Measurements from ENCODE around the gene AP3S2.
"Not testable (repeated sequence)": the region's sequence is repeated elsewhere in the genome, so short reads cannot be mapped to it uniquely, and the experiment has no call there.

The AP3S2 gene

GRCh38 chr15:89893696-89894447 is at the start of gene AP3S2:
TSS of gene AP3S2 (minus strand) at chr15:89893994. CDS start at chr15:89893949, 45 bp downstream.
- H3K27ac Mint-ChIP-seq = peak within 1 kb of the TSS; percentile 89
- peaks cover 32% of the 10 kb centered on the region for H3K4me1 Mint-ChIP-seq (ENCODE audit: low read depth)
- H3K27me3 Mint-ChIP-seq (ENCODE audit: low read depth) = no peaks in the 10 kb centered on the region
- no peaks in the 10 kb centered on the region for H3K9me3 Mint-ChIP-seq
- peaks cover 12% of the 10 kb centered on the region for H3K36me3 Mint-ChIP-seq (ENCODE audit: low read depth)
- peak within 1 kb of the TSS; percentile 94 for H3K4me3 Mint-ChIP-seq

GRCh38 chr15:89939910-89940309 is 46.1 kb upstream of the AP3S2 start:
- H3K4me1 Mint-ChIP-seq (ENCODE audit: low read depth) = peaks cover 18% of the 10 kb centered on the region
- no peak overlapping the region for H3K27ac Mint-ChIP-seq
- H3K27me3 Mint-ChIP-seq (ENCODE audit: low read depth) = peaks cover 19% of the 10 kb centered on the region
- no peaks in the 10 kb centered on the region for H3K9me3 Mint-ChIP-seq
- no peak overlapping the region for H3K4me3 Mint-ChIP-seq
- no peaks in the 10 kb centered on the region for H3K36me3 Mint-ChIP-seq (ENCODE audit: low read depth)

GRCh38 chr15:89939377-89939776 is 45.6 kb upstream of the AP3S2 start:
- not testable (repeated sequence) for H3K4me3 Mint-ChIP-seq; H3K36me3 Mint-ChIP-seq (ENCODE audit: low read depth); H3K27ac Mint-ChIP-seq; H3K9me3 Mint-ChIP-seq
- peaks cover 18% of the 10 kb centered on the region for H3K4me1 Mint-ChIP-seq (ENCODE audit: low read depth)
- H3K27me3 Mint-ChIP-seq (ENCODE audit: low read depth) = peaks cover 21% of the 10 kb centered on the region

GRCh38 chr15:89937365-89938350 is 43.9 kb upstream of the AP3S2 start:
- Mint-ChIP-seq H3K9me3 (no peaks in the 10 kb centered on the region), H3K4me3 (no peak overlapping the region), H3K27ac (no peak overlapping the region)

GRCh38 chr15:89936786-89937265 is 43.0 kb upstream of the AP3S2 start:
- no peak overlapping the region for H3K27ac Mint-ChIP-seq

More at GRCh38 chr15:89937365-89938350, 43.9 kb upstream of the AP3S2 start:
- peaks cover 18% of the 10 kb centered on the region for H3K4me1 Mint-ChIP-seq (ENCODE audit: low read depth)
- peaks cover 28% of the 10 kb centered on the region for H3K27me3 Mint-ChIP-seq (ENCODE audit: low read depth)
- H3K36me3 Mint-ChIP-seq (ENCODE audit: low read depth) = no peaks in the 10 kb centered on the region

GRCh38 chr15:89936051-89936785 is 42.4 kb upstream of the AP3S2 start:
- Mint-ChIP-seq H3K27ac (peak overlapping the region; percentile 27), H3K4me1 (ENCODE audit: low read depth) (peaks cover 18% of the 10 kb centered on the region), H3K27me3 (ENCODE audit: low read depth) (peaks cover 33% of the 10 kb centered on the region), H3K4me3 (peak overlapping the region; percentile 3), H3K9me3 (no peaks in the 10 kb centered on the region), H3K36me3 (ENCODE audit: low read depth) (no peaks in the 10 kb centered on the region)

More at GRCh38 chr15:89936786-89937265, 43.0 kb upstream of the AP3S2 start:
- Mint-ChIP-seq H3K4me1 (ENCODE audit: low read depth) (peaks cover 18% of the 10 kb centered on the region), H3K4me3 (no peak overlapping the region), H3K27me3 (ENCODE audit: low read depth) (peaks cover 29% of the 10 kb centered on the region), H3K9me3 (no peaks in the 10 kb centered on the region), H3K36me3 (ENCODE audit: low read depth) (no peaks in the 10 kb centered on the region)

GRCh38 chr15:89932880-89933279 is 39.1 kb upstream of the AP3S2 start:
- no peaks in the 10 kb centered on the region for H3K36me3 Mint-ChIP-seq (ENCODE audit: low read depth)
- H3K4me1 Mint-ChIP-seq (ENCODE audit: low read depth) = peaks cover 15% of the 10 kb centered on the region
- H3K27me3 Mint-ChIP-seq (ENCODE audit: low read depth) = peaks cover 19% of the 10 kb centered on the region
- no peaks in the 10 kb centered on the region for H3K9me3 Mint-ChIP-seq
- no peak overlapping the region for H3K4me3 Mint-ChIP-seq
- H3K27ac Mint-ChIP-seq = no peak overlapping the region

GRCh38 chr15:89928421-89928820 is 34.6 kb upstream of the AP3S2 start:
- Mint-ChIP-seq H3K27me3 (ENCODE audit: low read depth) (peaks cover 17% of the 10 kb centered on the region), H3K4me1 (ENCODE audit: low read depth) (no peaks in the 10 kb centered on the region), H3K4me3 (no peak overlapping the region), H3K27ac (no peak overlapping the region), H3K9me3 (no peaks in the 10 kb centered on the region), H3K36me3 (ENCODE audit: low read depth) (no peaks in the 10 kb centered on the region)

GRCh38 chr15:89926158-89926557 is 32.4 kb upstream of the AP3S2 start:
- H3K9me3 Mint-ChIP-seq = no peaks in the 10 kb centered on the region
- no peaks in the 10 kb centered on the region for H3K36me3 Mint-ChIP-seq (ENCODE audit: low read depth)
- no peak overlapping the region for H3K4me3 Mint-ChIP-seq
- no peak overlapping the region for H3K27ac Mint-ChIP-seq
- H3K27me3 Mint-ChIP-seq (ENCODE audit: low read depth) = peaks cover 13% of the 10 kb centered on the region
- H3K4me1 Mint-ChIP-seq (ENCODE audit: low read depth) = no peaks in the 10 kb centered on the region

GRCh38 chr15:89917442-89918101 is 23.8 kb upstream of the AP3S2 start:
- Mint-ChIP-seq H3K4me3 (no peak overlapping the region), H3K4me1 (ENCODE audit: low read depth) (no peaks in the 10 kb centered on the region), H3K27me3 (ENCODE audit: low read depth) (peaks cover 33% of the 10 kb centered on the region), H3K27ac (no peak overlapping the region), H3K9me3 (no peaks in the 10 kb centered on the region), H3K36me3 (ENCODE audit: low read depth) (no peaks in the 10 kb centered on the region)

- Mint-ChIP-seq H3K4me1 (ENCODE audit: low read depth) (no peaks in the 10 kb centered on the region), H3K27ac (no peak overlapping the region), H3K4me3 (no peak overlapping the region), H3K9me3 (no peaks in the 10 kb centered on the region), H3K36me3 (ENCODE audit: low read depth) (no peaks in the 10 kb centered on the region), H3K27me3 (ENCODE audit: low read depth) (peaks cover 39% of the 10 kb centered on the region)
These were observed 22.9 kb upstream of the AP3S2 start for GRCh38 chr15:89916660-89917059.

GRCh38 chr15:89912674-89913396 is 19.0 kb upstream of the AP3S2 start, which contains the start of gene ARPIN:
TSS of gene ARPIN (minus strand) at chr15:89912952. CDS start at chr15:89912835, 117 bp downstream.
- Mint-ChIP-seq H3K4me1 (ENCODE audit: low read depth) (no peaks in the 10 kb centered on the region), H3K9me3 (no peaks in the 10 kb centered on the region), H3K27me3 (ENCODE audit: low read depth) (peaks cover 57% of the 10 kb centered on the region), H3K27ac (no peak within 1 kb of the TSS), H3K4me3 (peak within 1 kb of the TSS; percentile 37), H3K36me3 (ENCODE audit: low read depth) (no peaks in the 10 kb centered on the region)

GRCh38 chr15:89912145-89912673 is 18.4 kb upstream of the AP3S2 start:
- H3K36me3 Mint-ChIP-seq (ENCODE audit: low read depth) = no peaks in the 10 kb centered on the region
- no peak overlapping the region for H3K4me3 Mint-ChIP-seq
- peaks cover 57% of the 10 kb centered on the region for H3K27me3 Mint-ChIP-seq (ENCODE audit: low read depth)
- H3K9me3 Mint-ChIP-seq = no peaks in the 10 kb centered on the region
- no peaks in the 10 kb centered on the region for H3K4me1 Mint-ChIP-seq (ENCODE audit: low read depth)
- H3K27ac Mint-ChIP-seq = no peak overlapping the region
